Middle frontal gyrus (tissue), 1 donor: ENCODE results near the gene SRSF7.
"Not testable (repeated sequence)": the region's sequence is repeated elsewhere in the genome, so short reads cannot be mapped to it uniquely, and the experiment has no call there.

Experiments used
- DNase-seq: peaks from one replicate; pipeline ENCODE4 v3.0.0-alpha.2; 2015; ENCODE audit warnings: low spot score; ENCODE audit errors: extremely low spot score

Gene SRSF7

GRCh38 chr2:38754049-38754448 lies 2.9 kb upstream of the SRSF7 start:
- DNase-seq: no peak

- no peak for DNase-seq
Observed at GRCh38 chr2:38751596-38752410, 642 bp upstream of the SRSF7 start.

- DNase-seq: no peak
Observed at GRCh38 chr2:38750011-38750890, 910 bp downstream of the SRSF7 start.

- DNase-seq: no peak
Observed at GRCh38 chr2:38748943-38749804, 2.0 kb downstream of the SRSF7 start.

- no peak for DNase-seq
Observed at GRCh38 chr2:38748391-38748790, 2.8 kb downstream of the SRSF7 start.

GRCh38 chr2:38747819-38748218 lies 3.3 kb downstream of the SRSF7 start:
- DNase-seq: no peak

GRCh38 chr2:38747007-38747424 lies 4.1 kb downstream of the SRSF7 start:
- DNase-seq: no peak

- DNase-seq: no peak
Observed at GRCh38 chr2:38745267-38745666, 5.9 kb downstream of the SRSF7 start.

GRCh38 chr2:38744399-38744780 lies 6.8 kb downstream of the SRSF7 start:
- DNase-seq: no peak

- no peak for DNase-seq
Observed at GRCh38 chr2:38743672-38744398, 7.3 kb downstream of the SRSF7 start.

- DNase-seq: no peak
Observed at GRCh38 chr2:38742797-38743559, 8.2 kb downstream of the SRSF7 start.

GRCh38 chr2:38740851-38741731 lies 10.1 kb downstream of the SRSF7 start:
- no peak for DNase-seq

GRCh38 chr2:38739524-38739923 lies 11.6 kb downstream of the SRSF7 start:
- DNase-seq: no peak

GRCh38 chr2:38737925-38738324 lies 13.2 kb downstream of the SRSF7 start:
- DNase-seq: no peak

- not testable (repeated sequence) for DNase-seq
Observed at GRCh38 chr2:38737000-38737698, 14.0 kb downstream of the SRSF7 start.

- DNase-seq: no peak
Observed at GRCh38 chr2:38735999-38736320, 15.2 kb downstream of the SRSF7 start.

- no peak for DNase-seq
Observed at GRCh38 chr2:38734299-38735058, 16.7 kb downstream of the SRSF7 start.
